Spleen (tissue), 13 donors: Measurements from ENCODE around the gene ADAD2. TPM values are rescaled to one million over a fixed set of nuclear protein-coding genes. Genes with fewer than 3 reads are reported as not detected.
A peak's percentile ranks its signal among the peaks of the same experiment; 100 is the strongest.

ENCODE experiments used
- DNase-seq: peaks from one replicate; pipeline ENCODE4 v3.0.0-alpha.2; 2020
- H3K27ac ChIP-seq, 8 donors: fragments of 200-600 bp; sonication (generic) in 7 of 8; 1 replicate in 4 of 8; 2 replicates in 4 of 8; pipeline versions ENCODE4 v1.5.0 to v1.8.0; 2016 to 2021; ENCODE audit warnings: inconsistent platforms in 4 of 8, mild to moderate bottlenecking in 4 of 8, moderate library complexity in 1 of 8
- H3K27me3 ChIP-seq, 7 donors: fragments of 200-600 bp; sonication (generic) in 6 of 7; replicated peaks in 1 of 7; 1 replicate in 4 of 7; 2 replicates in 3 of 7; pipeline versions ENCODE4 v1.5.0 to v1.8.0; 2016 to 2021; ENCODE audit warnings: inconsistent platforms in 3 of 7, mild to moderate bottlenecking in 1 of 7
- H3K36me3 ChIP-seq, 6 donors: fragments of 200-600 bp; sonication (generic) in 5 of 6; 1 replicate in 4 of 6; 2 replicates in 2 of 6; pipeline versions ENCODE4 v1.5.0 to v1.8.0; 2016 to 2021; ENCODE audit warnings: inconsistent platforms in 2 of 6
- H3K4me1 ChIP-seq, 6 donors: fragments of 200-600 bp; sonication (generic) in 5 of 6; 1 replicate in 3 of 6; 2 replicates in 3 of 6; pipeline versions ENCODE4 v1.5.0 to v1.8.0; 2016 to 2021; ENCODE audit warnings: inconsistent platforms in 3 of 6
- H3K4me3 ChIP-seq, 8 donors: fragments of 200-600 bp; sonication (generic) in 7 of 8; 1 replicate in 4 of 8; 2 replicates in 4 of 8; pipeline versions ENCODE4 v1.5.0 to v1.8.0; 2016 to 2021; ENCODE audit warnings: inconsistent platforms in 4 of 8, mild to moderate bottlenecking in 4 of 8, moderate library complexity in 2 of 8
- H3K9me3 ChIP-seq, 8 donors: fragments of 200-600 bp; sonication (generic) in 7 of 8; 1 replicate in 4 of 8; 2 replicates in 4 of 8; pipeline versions ENCODE4 v1.5.0 to v1.8.0; 2016 to 2021; ENCODE audit warnings: inconsistent platforms in 4 of 8
- CTCF ChIP-seq, 11 experiments: fragments of 200-600 bp in 7 of 11; fragments of 450-650 bp in 4 of 11; sonication (generic) in 4 of 11; IDR thresholded peaks in 8 of 11; conservative IDR thresholded peaks in 3 of 11; 1 replicate in 7 of 11; 2 replicates in 4 of 11; pipeline versions ENCODE4 v1.4.0 to v1.8.0; 2016 to 2021; ENCODE audit warnings: antibody characterized with exemption in 11 of 11, inconsistent platforms in 4 of 11, mild to moderate bottlenecking in 1 of 11
- POLR2A ChIP-seq, 3 donors: fragments of 450-650 bp; IDR thresholded peaks; one replicate each; pipeline ENCODE4 v1.5.1; 2017; ENCODE audit warnings: antibody characterized with exemption in 3 of 3, mild to moderate bottlenecking in 1 of 3
- POLR2AphosphoS5 ChIP-seq, 3 donors: sonication (generic); formaldehyde crosslinking; IDR thresholded peaks; one replicate each; pipeline ENCODE4 v1.5.1; 2017; ENCODE audit warnings: antibody characterized with exemption in 3 of 3
- WGBS, 5 donors: extraction: QIAGEN DNeasy Blood & Tissue Kit in 3 of 5; methylation state at CpG; one replicate each; pipeline versions ENCODE4 v1.1.5 to v1.1.7; 2013 to 2018; 5-methylcytosine and 5-hydroxymethylcytosine counted together
- intact Hi-C: fragments of 100-400 bp; cut with DNase I; formaldehyde crosslinking; loops from one replicate; pipeline ENCODE4 v1.15.0; 2023; ENCODE audit warnings: low total_unique reads
- long read RNA-seq, 2 donors: transcript quantifications; one replicate each; lab custom pipeline, GENCODE V29; 2026
- polyA plus RNA-seq, 3 donors: library from polyadenylated mRNA; stranded (reverse); fragments of 200-250 nt; gene quantifications; one replicate each; pipeline ENCODE4 v1.2.1, GENCODE V29; 2013
- total RNA-seq, 7 donors: library from RNA; depleted of rRNA in 3 of 7; stranded (reverse); fragments of >200 nt in 3 of 7; fragmentation: NEBNext Ultra II Directional in 4 of 7; extraction: Animal tissue kit (Norgen Biotek cat#: 25700) in 4 of 7; gene quantifications; one replicate each; pipeline versions ENCODE4 v1.1.0 to v1.2.1, GENCODE V29; 2016 to 2021
- donor health status: healthy with polysubstance abuse.
- donor health status: DM: no; HTN: no; CAD: no; lungs with moderate emphysema.
- donor health status: DM: no; HTN: no; CAD: no.
- donor health status: Bipolar disorder and iron deficiency.
- donor health status: healthy.
- donor health status: DM: no; HTN: no; CAD: no.
- donor health status: DM: yes; HTN: yes; CAD: no.

The ADAD2 gene
- total RNA-seq (10 to 100 TPM in 1 of 7 donors, 1 to 10 TPM in 6; 2.8 to 24.1 (median 6.4) TPM), polyA plus RNA-seq (10 to 100 TPM in 2 of 3 donors, 1 to 10 TPM in 1; 2.5 to 86.5 (median 25.9) TPM)
- long read RNA-seq, donor 1, partial matches to known transcripts, result 0 of 1 reads
- long read RNA-seq, donor 1, other reads (novel, unspliced or antisense), result 0 of 1 reads
- long read RNA-seq, donor 2, result 0 reads

GRCh38 chr16:84190731-84191388 is at the start of gene ADAD2:
ADAD2 (plus strand) TSS chr16:84191157; CDS start chr16:84191231, 74 bp downstream.
- Histone ChIP-seq H3K36me3 (no peaks in the 10 kb centered on the region), H3K4me3 (no peak within 1 kb of the TSS), H3K9me3 (no peaks in the 10 kb centered on the region), H3K27me3 (peaks cover 0 to 16% (median 0%) of the 10 kb centered on the region in 7 donors), H3K4me1 (peaks cover 0 to 24% (median 10%) of the 10 kb centered on the region in 6 donors), H3K27ac (no peak within 1 kb of the TSS)
- TF ChIP-seq CTCF (IDR thresholded peaks at IDR 0.05 in 8 of 11, conservative IDR thresholded peaks at IDR 0.05 in 3 of 11) (no peak), POLR2AphosphoS5 (IDR thresholded peaks at IDR 0.05) (no peak)
- WGBS, 5 donors, result 83 to 96% (median 92%) methylated on average over 16 to 47 of the region's 47 CpGs
- intact Hi-C loops, result no loop called here
- DNase-seq, result no peak

GRCh38 chr16:84143081-84143480 is 47.9 kb upstream of the ADAD2 start:
- Histone ChIP-seq H3K27ac (no peak overlapping the region), H3K4me1 (peaks cover 5 to 47% (median 20%) of the 10 kb centered on the region in 6 donors), H3K36me3 (no peaks in the 10 kb centered on the region), H3K9me3 (no peaks in the 10 kb centered on the region), H3K27me3 (peaks cover 0 to 10% (median 0%) of the 10 kb centered on the region in 7 donors), H3K4me3 (no peak overlapping the region)
- 95 to 100% (median 96%) methylated on average over 1 of the region's 1 CpG for WGBS, 5 donors
- TF ChIP-seq POLR2AphosphoS5 (IDR thresholded peaks at IDR 0.05) (no peak), POLR2A (IDR thresholded peaks at IDR 0.05) (no peak), CTCF (IDR thresholded peaks at IDR 0.05 in 8 of 11, conservative IDR thresholded peaks at IDR 0.05 in 3 of 11) (no peak)
- intact Hi-C loops, result no loop called here
- no peak for DNase-seq

GRCh38 chr16:84143784-84144199 is 47.2 kb upstream of the ADAD2 start:
- peak overlapping the region in 3 of 8 donors; percentile 86 to 88 (median 87) for H3K27ac ChIP-seq
- H3K4me3 ChIP-seq, result peak overlapping the region in 6 of 8 donors; percentile 81 to 96 (median 92)

GRCh38 chr16:84144209-84144858 is 46.6 kb upstream of the ADAD2 start:
- Histone ChIP-seq H3K36me3 (no peaks in the 10 kb centered on the region), H3K27me3 (peaks cover 0 to 10% (median 0%) of the 10 kb centered on the region in 7 donors), H3K4me3 (peak overlapping the region; percentile 81 to 96 (median 90)), H3K4me1 (peaks cover 5 to 40% (median 20%) of the 10 kb centered on the region in 6 donors), H3K9me3 (no peaks in the 10 kb centered on the region), H3K27ac (peak overlapping the region in 7 of 8 donors; percentile 67 to 89 (median 86))
- DNase-seq, result peak; percentile 91
- intact Hi-C loops, result no loop called here
- no peak for TF ChIP-seq CTCF (IDR thresholded peaks at IDR 0.05 in 8 of 11, conservative IDR thresholded peaks at IDR 0.05 in 3 of 11)
- TF ChIP-seq POLR2A (IDR thresholded peaks at IDR 0.05), result no peak
- no peak for TF ChIP-seq POLR2AphosphoS5 (IDR thresholded peaks at IDR 0.05)
- WGBS, 5 donors, result 1 to 2% (median 1%) methylated on average over 32 to 39 of the region's 39 CpGs

More at GRCh38 chr16:84143784-84144199, 47.2 kb upstream of the ADAD2 start:
- 38 to 53% (median 42%) methylated on average over 13 of the region's 13 CpGs for WGBS, 5 donors
- Histone ChIP-seq H3K27me3 (peaks cover 0 to 10% (median 0%) of the 10 kb centered on the region in 7 donors), H3K9me3 (no peaks in the 10 kb centered on the region), H3K4me1 (peaks cover 5 to 45% (median 20%) of the 10 kb centered on the region in 6 donors), H3K36me3 (no peaks in the 10 kb centered on the region)
- DNase-seq, result no peak
- intact Hi-C loops, result no loop called here
- no peak for TF ChIP-seq POLR2AphosphoS5 (IDR thresholded peaks at IDR 0.05)
